HG03095 (cell line): ENCODE measurements around the gene CHST8.
"Not testable (repeated sequence)": the region's sequence is repeated elsewhere in the genome, so short reads cannot be mapped to it uniquely, and the experiment has no call there.

Experiments
- ATAC-seq: cut with Tn5 transposase; IDR thresholded peaks from one replicate; pipeline ENCODE4 v1.9.1; 2021; ENCODE audit warnings: moderate library complexity; ENCODE audit not compliant: unreplicated experiment

CHST8 gene

DNA sequence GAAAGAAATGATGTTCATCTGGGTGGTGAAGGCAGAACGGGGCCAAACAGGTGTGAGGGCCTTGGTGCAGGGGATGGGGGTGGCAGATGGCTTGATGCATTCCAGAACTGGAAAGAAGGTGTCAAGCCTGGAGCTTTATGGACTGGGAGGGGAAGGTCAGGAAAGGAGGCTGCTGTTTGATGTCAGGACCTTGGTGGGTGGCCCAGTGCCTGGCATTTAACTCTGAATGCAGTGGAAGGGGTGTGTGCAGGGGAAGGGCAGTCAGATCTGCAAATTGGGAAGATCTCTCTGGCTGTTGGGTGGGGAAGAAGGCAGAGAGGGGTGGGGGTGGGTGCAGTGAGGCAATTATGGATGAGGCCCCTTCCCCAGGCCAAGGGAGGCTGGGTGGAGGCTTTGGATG lies 186.6 kb downstream of the CHST8 start:
- ATAC-seq = no peak

DNA sequence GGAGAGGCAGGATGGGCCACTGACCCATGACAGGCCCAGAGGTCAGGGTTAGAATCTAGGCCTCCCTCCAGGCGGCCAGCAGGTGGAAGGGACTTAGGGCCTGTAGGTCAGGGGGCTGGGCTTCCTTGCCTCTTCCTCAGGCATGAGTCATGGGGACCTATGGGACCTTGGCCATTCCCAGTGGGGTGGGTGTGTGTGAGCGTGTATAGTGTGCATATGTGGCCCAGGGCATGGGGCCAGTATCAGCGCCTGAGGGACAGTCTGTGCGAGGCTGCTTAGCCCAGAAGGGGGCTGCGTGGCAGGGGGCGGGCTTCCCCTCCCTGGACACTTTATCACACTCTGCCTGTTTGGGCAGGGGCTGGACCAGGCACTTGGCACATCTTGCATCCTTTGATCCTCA lies 188.2 kb downstream of the CHST8 start:
- no peak for ATAC-seq

DNA sequence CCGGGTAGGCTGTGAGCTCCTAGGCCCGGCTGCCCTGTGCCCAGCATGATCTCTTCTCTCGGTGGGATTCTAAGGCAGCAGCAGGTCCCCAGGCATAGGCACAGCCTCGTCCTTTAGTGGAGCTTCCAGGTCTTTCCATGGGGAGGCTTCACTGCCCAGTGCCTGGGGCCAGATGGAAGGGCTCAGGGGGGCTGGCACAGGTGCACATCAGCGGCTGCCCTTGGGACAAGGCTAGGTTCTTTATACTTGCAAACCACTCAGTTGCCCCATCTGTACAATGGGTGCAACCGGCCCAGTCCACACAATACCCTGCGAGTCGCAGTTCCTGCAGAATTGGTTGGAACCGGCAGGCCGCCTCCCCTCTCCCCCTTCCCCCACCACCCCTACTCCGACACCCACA lies 189.1 kb downstream of the CHST8 start:
- ATAC-seq = no peak

DNA sequence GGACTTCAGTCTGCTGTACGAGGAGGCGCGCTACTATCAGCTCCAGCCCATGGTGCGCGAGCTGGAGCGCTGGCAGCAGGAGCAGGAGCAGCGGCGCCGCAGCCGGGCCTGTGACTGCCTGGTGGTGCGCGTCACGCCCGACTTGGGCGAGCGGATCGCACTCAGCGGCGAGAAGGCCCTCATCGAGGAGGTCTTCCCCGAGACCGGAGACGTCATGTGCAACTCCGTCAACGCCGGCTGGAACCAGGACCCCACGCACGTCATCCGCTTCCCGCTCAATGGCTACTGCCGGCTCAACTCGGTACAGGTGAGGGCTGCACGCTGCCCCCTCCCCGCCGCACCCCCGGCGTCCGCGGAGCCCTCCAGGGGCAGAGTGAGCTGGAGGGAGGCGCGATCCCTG lies 189.5 kb downstream of the CHST8 start:
- ATAC-seq = no peak

DNA sequence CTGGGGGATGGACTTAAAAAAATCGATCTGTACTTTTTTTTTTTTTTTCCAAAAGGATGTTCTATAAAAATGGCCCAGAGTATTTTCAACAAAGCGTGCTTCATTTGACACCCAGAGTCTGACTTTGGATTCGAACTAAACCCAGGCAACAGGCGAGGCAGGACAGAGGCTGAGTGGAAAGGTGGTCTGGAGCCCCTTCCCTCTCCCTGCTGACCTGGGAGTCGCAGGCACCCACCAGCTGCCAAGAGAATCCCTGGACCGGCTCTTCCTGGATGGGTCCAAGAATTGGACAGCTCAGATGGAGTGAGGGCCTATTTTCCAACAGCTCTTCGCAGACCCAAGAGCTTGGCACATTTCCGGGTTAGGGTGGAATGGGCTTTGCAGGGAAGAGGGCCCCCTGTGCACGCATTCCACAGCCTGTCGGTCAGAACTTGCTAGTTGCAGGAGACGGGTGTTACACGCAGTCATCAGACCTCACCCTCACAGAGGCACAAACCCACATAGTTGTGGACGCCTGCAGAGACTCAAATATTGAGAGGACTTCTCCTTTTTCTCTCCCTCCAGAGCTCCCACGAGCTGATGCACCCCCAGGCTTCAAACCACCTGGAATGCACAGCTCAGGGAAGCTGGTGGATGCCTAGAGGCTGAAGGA lies 190.1 kb downstream of the CHST8 start:
- ATAC-seq = no peak

DNA sequence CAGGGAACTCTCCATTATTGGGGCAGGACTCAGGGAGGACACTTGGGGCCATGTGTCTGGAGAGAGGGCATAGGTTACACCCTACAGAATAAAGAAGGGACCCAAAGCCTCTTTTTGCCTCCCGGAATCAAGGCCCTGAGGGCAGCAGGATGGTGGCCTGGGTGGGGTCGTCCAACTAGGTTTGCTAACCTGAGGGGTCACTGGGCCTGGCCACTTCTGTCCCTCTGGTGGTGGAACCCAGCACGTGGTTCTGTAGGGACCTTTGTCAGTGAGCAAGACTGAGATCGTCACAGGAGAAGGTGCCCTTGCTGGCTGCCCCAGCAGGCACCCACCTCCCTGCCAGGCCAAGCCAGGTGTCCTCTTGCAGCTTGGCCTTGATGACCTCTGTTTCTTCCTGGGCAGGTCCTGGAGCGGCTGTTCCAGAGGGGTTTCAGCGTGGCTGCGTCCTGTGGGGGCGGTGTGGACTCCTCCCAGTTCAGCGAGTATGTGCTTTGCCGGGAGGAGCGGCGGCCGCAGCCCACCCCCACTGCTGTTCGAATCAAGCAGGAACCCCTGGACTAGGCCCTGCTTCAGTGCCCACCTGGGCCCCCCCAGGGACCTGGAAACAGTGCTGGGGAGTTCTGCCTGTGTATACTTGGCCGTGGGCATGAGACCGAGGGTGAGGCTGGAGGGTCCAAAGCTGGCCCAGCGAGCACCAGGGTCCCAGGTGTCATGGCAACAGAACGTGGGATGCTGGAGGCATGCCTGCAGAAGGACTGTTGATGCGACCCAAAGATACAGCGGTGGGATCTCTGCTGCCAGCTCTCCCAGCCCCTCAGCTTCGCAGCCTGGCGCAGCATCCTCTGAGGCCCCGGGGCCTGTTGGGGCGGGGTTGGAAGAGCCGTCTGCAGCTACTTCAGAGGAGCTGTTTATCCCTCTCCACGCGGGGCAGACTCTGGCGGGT lies 190.9 kb downstream of the CHST8 start:
- ATAC-seq = no peak

DNA sequence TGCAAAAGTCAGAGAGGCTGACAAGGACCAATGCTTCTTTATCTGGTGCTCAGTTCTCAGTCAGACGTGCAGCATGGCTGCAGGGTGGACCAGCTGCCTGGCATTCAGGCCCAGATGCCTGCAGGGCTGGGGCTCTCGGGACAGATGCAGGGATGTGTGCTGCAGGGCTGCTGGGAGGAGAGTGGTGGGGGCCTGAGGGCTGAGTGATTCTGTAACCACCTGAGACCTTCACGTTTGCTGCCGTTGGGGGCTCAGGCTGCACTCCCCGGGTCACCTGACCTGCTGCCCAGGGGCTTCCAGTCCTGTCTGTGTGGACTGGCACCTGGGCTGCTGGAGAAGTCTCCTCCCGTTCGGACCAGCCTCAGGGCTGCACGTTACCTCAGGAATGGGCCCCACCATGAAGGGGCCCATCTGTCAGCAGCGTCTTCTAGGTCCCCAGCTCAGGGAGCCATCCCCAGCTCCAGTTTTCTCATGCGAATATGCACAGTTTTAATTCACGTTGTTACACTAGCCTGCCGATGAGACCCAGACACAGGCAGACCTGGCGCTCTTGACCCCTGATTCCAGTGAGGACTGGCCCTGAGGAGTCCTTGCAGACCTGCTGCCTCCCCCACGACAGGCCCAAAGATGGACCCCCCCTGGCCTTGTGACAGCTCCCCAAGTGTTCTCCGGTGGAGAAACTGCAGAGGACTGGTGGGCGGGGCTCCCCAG lies 191.8 kb downstream of the CHST8 start:
- ATAC-seq = no peak

DNA sequence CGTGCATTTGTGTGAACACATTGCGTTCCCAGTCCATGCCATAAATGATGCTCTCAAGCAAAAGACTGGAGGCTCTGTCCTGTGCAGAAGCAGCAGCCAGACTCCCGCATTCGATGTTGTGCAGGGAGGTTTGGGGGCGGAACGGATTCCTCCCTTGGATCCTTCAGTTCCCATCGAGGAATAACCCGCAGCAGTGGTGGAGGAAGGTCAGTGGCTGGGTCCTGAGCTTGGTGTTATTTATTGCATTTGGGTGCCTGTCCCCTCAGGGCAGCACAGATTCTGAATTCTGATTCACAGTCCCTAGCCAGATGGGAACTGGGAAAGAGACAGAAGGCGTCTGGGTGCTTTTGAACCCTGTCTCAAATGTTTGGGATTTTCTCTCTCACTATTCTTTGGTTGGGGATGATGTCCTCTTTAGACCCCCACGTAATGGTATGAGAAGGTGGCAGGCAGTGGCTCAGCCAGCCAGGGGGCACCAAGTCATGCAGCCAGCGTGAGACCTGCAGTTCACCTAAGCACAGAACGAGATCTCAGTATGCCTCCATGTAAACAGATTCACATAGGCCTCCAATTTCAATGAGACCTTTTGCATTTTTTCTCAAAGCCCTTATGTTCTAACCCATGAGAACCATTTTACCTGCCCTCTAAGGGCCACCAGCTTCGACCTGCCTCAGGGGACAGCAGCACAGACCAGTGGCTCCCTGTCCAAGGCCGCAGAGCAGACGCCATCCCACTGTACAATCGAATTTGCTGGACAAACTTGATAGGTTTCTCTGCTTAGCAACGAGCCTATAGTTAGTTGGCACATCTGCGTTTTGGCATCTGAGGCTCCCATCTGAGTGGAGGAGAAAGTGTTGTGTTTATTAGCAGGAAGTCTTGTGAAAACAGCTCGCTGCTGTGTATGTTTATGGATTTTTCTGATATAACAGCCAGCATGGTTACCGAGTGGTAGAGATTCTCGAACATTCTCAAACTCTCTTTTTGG lies 192.7 kb downstream of the CHST8 start:
- no peak for ATAC-seq

DNA sequence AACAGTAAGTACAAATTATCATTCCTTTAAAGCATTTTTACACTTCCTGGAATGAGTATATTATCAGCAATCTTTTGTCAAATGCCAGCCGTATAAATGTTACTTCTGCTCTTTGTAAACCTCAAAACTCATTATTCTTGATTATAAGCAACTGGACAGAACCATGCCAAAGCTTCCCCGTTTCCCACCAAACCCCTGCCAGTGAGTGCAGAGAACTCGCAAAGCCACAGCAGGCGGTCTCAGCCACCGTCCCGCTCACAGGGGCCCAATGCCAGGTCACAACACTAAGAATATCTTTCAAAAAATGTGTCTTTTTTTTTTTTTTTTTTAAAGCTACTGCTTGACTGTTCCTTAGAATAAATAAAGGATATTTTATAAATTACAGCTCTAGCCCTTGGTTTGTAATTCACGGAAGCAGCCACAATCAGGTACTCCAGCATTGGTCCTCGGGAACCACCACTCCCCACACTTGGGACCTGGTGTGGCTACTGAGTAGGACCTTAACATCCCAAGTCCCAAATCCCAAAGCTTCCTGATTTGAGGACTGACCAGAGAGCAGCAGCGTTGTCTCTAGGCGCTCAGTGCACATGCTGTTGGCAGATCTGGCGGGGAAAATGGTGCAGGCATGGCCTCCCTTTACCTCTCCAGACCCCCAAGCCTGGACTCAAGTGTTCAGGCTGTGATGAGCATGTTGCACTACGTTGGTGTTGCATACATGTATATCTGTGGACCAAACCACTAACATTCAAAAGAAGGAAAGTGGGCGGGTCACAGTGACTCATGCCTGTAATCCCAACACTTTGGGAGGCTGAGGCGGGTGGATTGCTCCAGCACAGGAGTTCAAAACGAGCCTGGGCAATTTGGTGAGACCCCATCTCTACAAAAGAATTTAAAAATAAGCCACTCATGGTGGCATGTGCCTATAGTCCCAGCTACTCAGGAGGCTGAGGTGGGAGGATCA lies 193.9 kb downstream of the CHST8 start:
- ATAC-seq = no peak

DNA sequence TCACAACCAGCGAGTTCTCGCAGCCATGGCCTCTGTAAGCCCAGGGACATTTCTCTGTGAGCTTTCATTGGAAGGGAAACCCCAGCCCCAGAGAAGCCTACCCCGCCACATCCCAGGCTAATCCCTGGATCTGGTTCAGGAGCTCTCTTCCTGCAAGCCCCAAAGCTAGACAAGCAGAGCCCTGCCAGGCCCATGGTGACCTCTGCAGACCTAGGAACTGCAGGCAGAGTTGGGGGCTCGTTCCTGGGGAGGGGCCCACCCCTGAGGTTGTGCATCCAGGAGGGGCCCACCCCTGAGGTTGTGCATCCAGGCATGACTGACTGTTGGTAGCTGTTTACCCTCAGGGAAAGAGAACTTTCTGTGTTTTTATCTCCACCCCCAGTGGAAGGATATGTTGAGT lies 196.7 kb downstream of the CHST8 start:
- ATAC-seq = no peak

DNA sequence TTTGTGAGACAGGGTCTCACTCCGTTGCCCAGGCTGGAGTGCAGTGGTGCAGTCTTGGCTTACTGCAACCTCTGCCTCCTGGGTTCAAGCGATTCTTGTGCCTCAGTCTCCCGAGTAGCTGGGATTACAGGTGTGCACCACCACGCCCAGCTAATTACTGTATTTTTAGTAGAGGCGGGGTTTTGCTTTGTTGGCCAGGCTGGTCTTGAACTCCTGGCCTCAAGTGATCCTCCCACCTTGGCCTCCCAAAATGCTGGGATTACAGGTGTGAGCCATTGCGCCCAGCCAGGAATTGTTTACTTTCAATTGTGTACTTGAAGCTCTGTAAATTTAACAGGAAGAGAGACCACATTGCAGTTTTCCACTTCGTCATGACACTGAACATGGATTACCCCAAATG lies 197.3 kb downstream of the CHST8 start:
- not testable (repeated sequence) for ATAC-seq

DNA sequence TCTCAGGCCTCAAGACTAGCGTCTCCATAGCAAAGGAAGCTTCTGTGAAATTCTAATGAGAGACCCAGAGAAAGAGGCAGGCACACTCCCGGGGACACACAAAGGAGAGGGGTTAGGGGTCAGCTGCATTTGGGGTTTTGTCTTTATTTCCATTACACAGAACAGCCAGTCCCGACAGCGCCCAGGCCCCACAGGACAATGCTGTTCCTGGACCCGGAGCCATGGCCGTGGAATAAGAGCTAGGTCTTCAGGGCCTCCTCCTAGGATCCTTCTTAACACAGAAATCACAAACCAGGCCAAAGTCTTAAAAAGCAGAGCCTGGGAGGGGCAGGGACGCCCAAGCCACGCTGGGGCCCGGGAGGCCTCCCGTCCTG lies 197.7 kb downstream of the CHST8 start:
- no peak for ATAC-seq

DNA sequence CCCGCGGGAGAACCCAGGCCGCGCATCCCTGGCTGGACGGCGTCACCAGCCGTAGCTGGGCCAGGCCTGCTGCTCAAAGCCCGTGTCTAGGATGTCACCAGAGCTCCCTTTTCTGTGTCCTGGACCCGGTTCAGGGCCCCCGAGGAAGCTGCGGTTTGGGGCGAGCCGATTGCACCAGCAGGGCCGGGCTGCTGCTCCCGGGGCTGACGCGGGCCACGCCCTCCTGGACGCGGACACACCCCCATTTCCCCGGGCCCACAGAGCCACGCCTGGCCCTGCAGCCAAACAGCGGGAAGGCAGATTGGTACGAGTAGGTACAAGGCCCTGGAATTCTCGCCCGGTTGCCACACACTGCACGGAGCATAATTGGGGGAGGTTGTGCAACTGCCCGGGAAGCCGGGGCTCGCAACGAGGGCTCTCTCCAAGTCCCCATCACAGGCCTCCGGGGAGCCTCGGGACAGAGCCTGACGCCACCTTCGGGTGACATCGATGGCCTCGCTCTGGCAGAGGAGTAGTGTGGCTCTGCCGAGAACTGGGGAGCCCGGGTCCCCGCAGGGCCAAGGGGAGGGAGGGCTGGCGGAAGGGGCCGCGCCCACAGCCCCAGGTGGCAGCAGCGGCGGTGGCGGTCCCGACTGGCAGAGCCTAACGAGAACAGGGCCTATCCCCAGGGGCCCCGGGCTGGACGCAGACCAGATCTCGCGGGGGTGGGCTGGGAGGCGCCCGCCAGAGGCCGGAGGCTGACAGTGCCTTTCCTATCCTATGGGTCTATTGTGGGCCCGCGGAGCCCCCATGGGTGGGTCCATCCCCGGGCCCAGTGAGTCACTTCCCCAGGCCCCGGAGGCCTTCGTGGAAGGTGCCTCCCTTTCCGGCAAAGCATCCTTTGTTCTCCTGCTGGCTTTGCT lies 198.4 kb downstream of the CHST8 start:
- no peak for ATAC-seq

DNA sequence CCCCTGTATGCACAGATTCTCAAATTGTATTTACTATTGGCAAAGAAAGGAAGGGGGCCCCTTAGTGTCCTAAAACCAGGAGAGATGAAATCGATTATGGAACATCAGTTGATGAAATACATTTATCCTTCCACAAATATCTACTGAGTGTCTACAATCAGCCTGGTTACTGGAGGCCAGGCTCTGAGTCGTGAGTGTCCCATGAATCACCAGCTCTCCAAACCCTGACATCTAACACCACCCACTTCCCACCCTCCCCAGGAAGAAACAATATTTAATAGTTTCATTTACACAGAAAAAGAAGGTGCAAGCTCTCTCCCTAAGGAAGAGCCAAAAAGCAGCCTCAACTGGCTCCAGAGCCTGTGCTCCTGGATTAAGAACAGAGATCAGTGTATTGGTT lies 200.1 kb downstream of the CHST8 start:
- ATAC-seq = no peak
